Ovary (tissue), 10 donors: Measurements from ENCODE around the gene IGFBP4. TPM values are rescaled to one million over a fixed set of nuclear protein-coding genes. Genes with fewer than 3 reads are reported as not detected.
A peak's percentile ranks its signal among the peaks of the same experiment; 100 is the strongest.

Experiments
- DNase-seq, 5 donors: peaks; one replicate each; pipeline ENCODE4 v3.0.0-alpha.2; 2019 to 2020
- H3K27ac ChIP-seq, 2 donors: fragments of 200-600 bp; one replicate each; pipeline versions ENCODE4 v1.5.1 to v1.8.0; 2019 to 2022
- H3K27me3 ChIP-seq: fragments of 200-600 bp; one replicate; pipeline ENCODE4 v1.8.0; 2022
- H3K36me3 ChIP-seq: fragments of 200-600 bp; sonication (generic); one replicate; pipeline ENCODE4 v1.5.1; 2019
- H3K4me1 ChIP-seq: one replicate; pipeline ENCODE4 v1.8.1; 2013; ENCODE audit warnings: mild to moderate bottlenecking, moderate library complexity; ENCODE audit not compliant: insufficient read depth
- H3K4me3 ChIP-seq: fragments of 200-600 bp; sonication (generic); one replicate; pipeline ENCODE4 v1.5.1; 2017
- H3K9me3 ChIP-seq, 2 donors: fragments of 200-600 bp in 1 of 2; sonication (generic) in 1 of 2; one replicate each; pipeline versions ENCODE4 v1.5.1 to v1.8.1; 2013 to 2019; ENCODE audit warnings: mild to moderate bottlenecking in 1 of 2, moderate library complexity in 1 of 2
- EP300 ChIP-seq: sonication (generic); formaldehyde crosslinking; IDR thresholded peaks from one replicate; pipeline ENCODE4 v1.6.1; 2017; ENCODE audit warnings: antibody characterized with exemption
- POLR2A ChIP-seq: fragments of 450-650 bp; IDR thresholded peaks from one replicate; pipeline ENCODE4 v1.6.1; 2017; ENCODE audit warnings: antibody characterized with exemption, mild to moderate bottlenecking, moderate library complexity
- WGBS, 3 donors: extraction: QIAGEN DNeasy Blood & Tissue Kit in 1 of 3; methylation state at CpG; one replicate each; pipeline versions ENCODE4 v1.1.5 to v1.1.7; 2013 to 2017; 5-methylcytosine and 5-hydroxymethylcytosine counted together
- intact Hi-C, 4 donors: fragments of 100-400 bp; cut with DNase I; formaldehyde crosslinking; loops; one replicate each; pipeline versions ENCODE4 v1.11.0 to v1.15.1; 2022 to 2023
- long read RNA-seq, 3 donors: library from polyadenylated mRNA in 2 of 3; unstranded in 2 of 3; transcript quantifications; one replicate each; pipeline ENCODE4 v2.0.0 and lab custom pipeline, GENCODE V29; 2021 to 2026
- polyA plus RNA-seq, 2 donors: library from polyadenylated mRNA; stranded (reverse); fragments of 200-250 nt in 1 of 2; fragments of 350-450 nt in 1 of 2; fragmentation: Illumina TruSeq in 1 of 2; extraction: RNeasy Lipid Tissue Mini Kit (QIAGEN cat#74804) in 1 of 2; gene quantifications; one replicate each; pipeline ENCODE4 v1.2.3, GENCODE V29; 2013 to 2014
- total RNA-seq, 7 donors: library from RNA; depleted of rRNA in 2 of 7; stranded (reverse); fragments of >200 nt in 2 of 7; fragmentation: NEBNext Ultra II Directional in 3 of 7; extraction: Animal tissue kit (Norgen Biotek cat#: 25700) in 3 of 7; gene quantifications; one replicate each; pipeline versions ENCODE4 v1.1.0 to v1.2.4, GENCODE V29; 2016 to 2023
- TF ChIP-seq, protein P1 (sequence below), 3 donors: fragments of 450-650 bp in 2 of 3; fragments of 200-600 bp in 1 of 3; IDR thresholded peaks; one replicate each; pipeline versions ENCODE4 v1.5.1 to v1.8.0; 2016 to 2022; ENCODE audit warnings: antibody characterized with exemption in 3 of 3, mild to moderate bottlenecking in 1 of 3
- donor health status: DM: no; HTN: no; CAD: no; lungs with moderate emphysema.
- donor health status: DM: no; HTN: no; CAD: no.
- donor health status: Bipolar disorder and iron deficiency.
- donor health status: DM: yes; HTN: yes; CAD: no.
- donor health status: DM: no; HTN: no; CAD: no.
- donor health status: DM: yes; HTN: yes; CAD: no.

The IGFBP4 gene
- total RNA-seq (1,000 to 10,000 TPM in 5 of 7 donors, 100 to 1,000 TPM in 2; 457 to 3,447 (median 1,460) TPM), polyA plus RNA-seq (100 to 1,000 TPM; 634 to 809 TPM)
- long read RNA-seq, donor 1, transcript IGFBP4-201 (4 exons, 2,200 nt) = major isoform, 1,054 of 2,024 reads
- long read RNA-seq, donor 1, partial matches to known transcripts = 500 of 2,024 reads
- long read RNA-seq, donor 1, other reads (novel, unspliced or antisense) = 470 of 2,024 reads
- long read RNA-seq, donor 2, transcript IGFBP4-201 (4 exons, 2,200 nt) = major isoform, 57 of 62 reads
- long read RNA-seq, donor 2, partial matches to known transcripts = 5 of 62 reads
- long read RNA-seq, donor 2, other reads (novel, unspliced or antisense) = 0 of 62 reads
- long read RNA-seq, donor 3, transcript IGFBP4-201 (4 exons, 2,200 nt) = major isoform, 8,589 of 9,156 reads
- long read RNA-seq, donor 3, partial matches to known transcripts = 444 of 9,156 reads
- long read RNA-seq, donor 3, other reads (novel, unspliced or antisense) = 123 of 9,156 reads

DNA sequence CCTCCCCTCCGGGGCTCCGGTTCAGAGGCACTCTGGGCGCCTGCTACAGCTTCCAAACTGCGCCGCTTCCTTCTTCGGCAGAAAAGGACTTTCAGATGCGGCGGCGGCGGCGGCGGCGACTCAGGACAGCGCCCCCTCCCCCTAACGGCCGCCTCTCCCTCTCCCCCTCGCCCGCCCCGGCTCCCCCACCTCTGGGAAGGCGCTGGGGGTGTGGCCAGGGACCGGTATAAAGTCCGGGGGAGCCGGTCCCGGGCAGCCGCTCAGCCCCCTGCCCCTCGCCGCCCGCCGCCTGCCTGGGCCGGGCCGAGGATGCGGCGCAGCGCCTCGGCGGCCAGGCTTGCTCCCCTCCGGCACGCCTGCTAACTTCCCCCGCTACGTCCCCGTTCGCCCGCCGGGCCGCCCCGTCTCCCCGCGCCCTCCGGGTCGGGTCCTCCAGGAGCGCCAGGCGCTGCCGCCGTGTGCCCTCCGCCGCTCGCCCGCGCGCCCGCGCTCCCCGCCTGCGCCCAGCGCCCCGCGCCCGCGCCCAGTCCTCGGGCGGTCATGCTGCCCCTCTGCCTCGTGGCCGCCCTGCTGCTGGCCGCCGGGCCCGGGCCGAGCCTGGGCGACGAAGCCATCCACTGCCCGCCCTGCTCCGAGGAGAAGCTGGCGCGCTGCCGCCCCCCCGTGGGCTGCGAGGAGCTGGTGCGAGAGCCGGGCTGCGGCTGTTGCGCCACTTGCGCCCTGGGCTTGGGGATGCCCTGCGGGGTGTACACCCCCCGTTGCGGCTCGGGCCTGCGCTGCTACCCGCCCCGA, at the start of gene IGFBP4:
Gene IGFBP4, plus strand, starts transcription at position 255 of the 792 bp plus-strand sequence. Its CDS starts 286 bp downstream, at position 541.
- DNase-seq = peak; percentile 91 to 95 (median 92)
- TF ChIP-seq POLR2A (peak; percentile 96), EP300 (no peak)
- TF ChIP-seq, protein P1, sequence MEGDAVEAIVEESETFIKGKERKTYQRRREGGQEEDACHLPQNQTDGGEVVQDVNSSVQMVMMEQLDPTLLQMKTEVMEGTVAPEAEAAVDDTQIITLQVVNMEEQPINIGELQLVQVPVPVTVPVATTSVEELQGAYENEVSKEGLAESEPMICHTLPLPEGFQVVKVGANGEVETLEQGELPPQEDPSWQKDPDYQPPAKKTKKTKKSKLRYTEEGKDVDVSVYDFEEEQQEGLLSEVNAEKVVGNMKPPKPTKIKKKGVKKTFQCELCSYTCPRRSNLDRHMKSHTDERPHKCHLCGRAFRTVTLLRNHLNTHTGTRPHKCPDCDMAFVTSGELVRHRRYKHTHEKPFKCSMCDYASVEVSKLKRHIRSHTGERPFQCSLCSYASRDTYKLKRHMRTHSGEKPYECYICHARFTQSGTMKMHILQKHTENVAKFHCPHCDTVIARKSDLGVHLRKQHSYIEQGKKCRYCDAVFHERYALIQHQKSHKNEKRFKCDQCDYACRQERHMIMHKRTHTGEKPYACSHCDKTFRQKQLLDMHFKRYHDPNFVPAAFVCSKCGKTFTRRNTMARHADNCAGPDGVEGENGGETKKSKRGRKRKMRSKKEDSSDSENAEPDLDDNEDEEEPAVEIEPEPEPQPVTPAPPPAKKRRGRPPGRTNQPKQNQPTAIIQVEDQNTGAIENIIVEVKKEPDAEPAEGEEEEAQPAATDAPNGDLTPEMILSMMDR (IDR thresholded peaks at IDR 0.05) = peak in 1 of 3 donors; percentile 47

DNA sequence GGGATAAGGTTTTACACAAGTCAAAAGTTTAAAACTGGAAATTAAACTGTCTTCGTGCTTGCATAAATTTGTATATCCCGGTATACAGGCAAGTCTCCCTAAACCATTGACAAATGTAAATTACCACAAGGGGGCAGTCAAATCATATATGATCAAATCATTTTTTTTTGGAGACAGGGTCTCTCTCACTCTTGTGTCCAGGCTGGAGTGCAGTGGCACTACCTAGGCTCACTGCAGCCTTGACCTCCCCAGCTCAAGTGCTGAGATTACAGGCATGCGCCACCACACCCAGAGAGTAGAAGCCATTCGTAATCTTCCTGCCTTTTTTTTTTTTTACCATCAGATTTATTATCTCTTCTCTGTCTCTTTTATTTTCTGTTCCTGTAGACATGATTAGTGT, 44.1 kb upstream of the IGFBP4 start:
- DNase-seq = no peak
- TF ChIP-seq, protein P1 (IDR thresholded peaks at IDR 0.05) = peak; percentile 41 to 58 (median 55)
- TF ChIP-seq EP300 = no peak
- TF ChIP-seq POLR2A = no peak
- no peaks in the 10 kb centered on the region for H3K4me1 ChIP-seq
- H3K27ac ChIP-seq = no peak overlapping the region
- no peaks in the 10 kb centered on the region for H3K36me3 ChIP-seq
- no peaks in the 10 kb centered on the region for H3K27me3 ChIP-seq
- WGBS, 3 donors = 53 to 59% (median 57%) methylated on average over 4 of the region's 4 CpGs
- no peak overlapping the region for H3K4me3 ChIP-seq
- H3K9me3 ChIP-seq = no peaks in the 10 kb centered on the region
- intact Hi-C loops = no loop called here

More for the DNA sequence above, at the start of gene IGFBP4:
- Histone ChIP-seq H3K4me3 (peak within 1 kb of the TSS; percentile 74), H3K27ac (peak within 1 kb of the TSS; percentile 89 to 98), H3K27me3 (no peaks in the 10 kb centered on the region), H3K9me3 (no peaks in the 10 kb centered on the region), H3K4me1 (peaks cover 20% of the 10 kb centered on the region), H3K36me3 (no peaks in the 10 kb centered on the region)
- intact Hi-C loops = loop anchor here (2.0 to 5.0 kb wide), 6 partner anchors 33 to 114 kb away; no protein-coding TSS in a partner anchor
- WGBS, 3 donors = 0 to 1% (median 1%) methylated on average over 16 to 98 of the region's 98 CpGs

DNA sequence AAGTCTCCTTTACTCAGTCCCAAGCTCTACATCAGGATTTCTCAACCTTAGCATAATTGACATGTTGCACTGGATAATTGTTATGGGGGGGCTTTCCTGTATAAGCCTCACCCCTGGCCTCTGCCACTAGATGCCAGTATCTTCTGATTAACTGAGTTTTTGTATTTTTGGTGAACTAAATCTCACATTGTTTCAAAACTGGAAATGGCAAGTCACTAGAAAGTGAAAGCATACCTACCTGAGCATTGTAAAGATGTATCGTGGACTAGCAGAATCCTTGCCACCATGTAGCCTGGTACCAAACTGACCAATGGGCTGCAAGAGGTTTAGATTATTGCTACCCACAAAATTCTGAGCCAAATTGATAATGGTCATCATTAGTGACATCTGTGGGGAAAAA, 40.6 kb upstream of the IGFBP4 start:
- no peak for DNase-seq
- H3K4me1 ChIP-seq = no peaks in the 10 kb centered on the region
- H3K9me3 ChIP-seq = no peaks in the 10 kb centered on the region
- no peak for TF ChIP-seq POLR2A
- TF ChIP-seq, protein P1 (IDR thresholded peaks at IDR 0.05) = no peak
- TF ChIP-seq EP300 = no peak
- H3K4me3 ChIP-seq = no peak overlapping the region
- no peaks in the 10 kb centered on the region for H3K36me3 ChIP-seq
- H3K27ac ChIP-seq = no peak overlapping the region
- 92 to 100% (median 95%) methylated on average over 1 of the region's 1 CpG for WGBS, 3 donors
- H3K27me3 ChIP-seq = no peaks in the 10 kb centered on the region
- intact Hi-C loops = no loop called here

- Histone ChIP-seq H3K4me1 (no peaks in the 10 kb centered on the region), H3K4me3 (no peak overlapping the region), H3K9me3 (no peaks in the 10 kb centered on the region), H3K36me3 (no peaks in the 10 kb centered on the region), H3K27me3 (no peaks in the 10 kb centered on the region), H3K27ac (no peak overlapping the region)
- TF ChIP-seq, protein P1 (IDR thresholded peaks at IDR 0.05) = no peak
- TF ChIP-seq POLR2A (no peak), EP300 (no peak)
- WGBS, 3 donors = 74 to 81% (median 80%) methylated on average over 3 of the region's 3 CpGs
- intact Hi-C loops = no loop called here
- DNase-seq = no peak
Observed at GRCh38 chr17:40404003-40404402, 39.2 kb upstream of the IGFBP4 start.
